SK-N-SH (cell line): ENCODE results near the gene EFNB1. TPM values are rescaled to one million over a fixed set of nuclear protein-coding genes. Genes with fewer than 3 reads are reported as not detected.
A peak's percentile ranks its signal among the peaks of the same experiment; 100 is the strongest.

Source experiments
- CTCF ChIA-PET: fragments of 300-600, 350-600 bp; formaldehyde crosslinking; extraction: SDS; loops from one replicate; lab custom pipeline; 2021; lab: Yijun Ruan, JAX
- POLR2A ChIA-PET: fragments of 350-600 bp; sonication (Branson Sonifier 250); formaldehyde crosslinking; extraction: SDS; loops from one replicate; lab custom pipeline; 2020; ENCODE audit warnings: antibody characterized with exemption, inconsistent platforms; lab: Yijun Ruan, JAX
- DNase-seq: peaks from one replicate; pipeline ENCODE4 v3.0.0; 2012
- H2AFZ ChIP-seq: fragments of 200-600 bp; sonication (generic); 2 replicates; pipeline ENCODE4 v1.8.1; 2016; ENCODE audit warnings: antibody characterized with exemption, mild to moderate bottlenecking, low read depth
- H3F3A ChIP-seq: fragments of 200-600 bp; sonication (generic); replicated peaks from 2 replicates; pipeline ENCODE3; 2016; ENCODE audit warnings: antibody characterized with exemption, mild to moderate bottlenecking; ENCODE audit not compliant: insufficient read depth
- H3K27ac ChIP-seq, 2 experiments: fragments of 200-500 bp in 1 of 2; fragments of 200-600 bp in 1 of 2; sonication (Bioruptor generic) in 1 of 2; sonication (generic), shearing (Covaris generic) in 1 of 2; 2 replicates each; pipeline versions ENCODE4 v1.5.1 to v1.6.1; 2014 to 2016; ENCODE audit warnings: low read depth in 2 of 2, inconsistent platforms in 1 of 2, low read length in 1 of 2, mild to moderate bottlenecking in 1 of 2, mixed read lengths in 1 of 2
- H3K27me3 ChIP-seq: fragments of 200-600 bp; sonication (generic), shearing (Covaris generic); 2 replicates; pipeline ENCODE4 v1.6.1; 2016; ENCODE audit warnings: mixed run types; ENCODE audit not compliant: insufficient read depth
- H3K36me3 ChIP-seq, 2 experiments: fragments of 200-500 bp in 1 of 2; fragments of 200-600 bp in 1 of 2; sonication (Bioruptor generic) in 1 of 2; sonication (generic) in 1 of 2; replicated peaks in 1 of 2; 2 replicates each; pipeline versions ENCODE3 to v1.5.1; 2014 to 2016; ENCODE audit warnings: low read length in 1 of 2, mild to moderate bottlenecking in 1 of 2; ENCODE audit not compliant: insufficient read depth in 2 of 2, control insufficient read depth in 1 of 2
- H3K4me1 ChIP-seq, 2 experiments: fragments of 200-500 bp in 1 of 2; fragments of 200-600 bp in 1 of 2; sonication (Bioruptor generic) in 1 of 2; sonication (generic), shearing (Covaris generic) in 1 of 2; 2 replicates each; pipeline versions ENCODE4 v1.5.1 to v1.6.1; 2014 to 2016; ENCODE audit warnings: low read depth in 1 of 2, low read length in 1 of 2, mixed run types in 1 of 2; ENCODE audit not compliant: insufficient read depth in 2 of 2, control insufficient read depth in 1 of 2
- H3K4me2 ChIP-seq: fragments of 200-600 bp; sonication (generic), shearing (Covaris generic); 2 replicates; pipeline ENCODE4 v1.6.1; 2017; ENCODE audit warnings: mixed run types
- H3K4me3 ChIP-seq, 2 experiments: fragments of 200-500 bp in 1 of 2; fragments of 200-600 bp in 1 of 2; sonication (Bioruptor generic) in 1 of 2; sonication (generic), shearing (Covaris generic) in 1 of 2; 2 replicates each; pipeline versions ENCODE4 v1.5.1 to v1.8.1; 2014 to 2016; ENCODE audit warnings: low read depth in 2 of 2, inconsistent platforms in 1 of 2, low read length in 1 of 2, mild to moderate bottlenecking in 1 of 2, mixed read lengths in 1 of 2, moderate library complexity in 1 of 2
- H3K79me2 ChIP-seq: fragments of 200-600 bp; sonication (generic); 2 replicates; pipeline ENCODE4 v1.8.1; 2017; ENCODE audit warnings: mild to moderate bottlenecking; ENCODE audit not compliant: insufficient read depth
- H3K9ac ChIP-seq: fragments of 200-600 bp; sonication (generic); 2 replicates; pipeline ENCODE4 v1.6.1; 2017; ENCODE audit warnings: mixed run types
- H3K9me2 ChIP-seq: fragments of 200-600 bp; sonication (generic); 2 replicates; pipeline ENCODE4 v1.6.1; 2017; ENCODE audit warnings: mixed run types
- H3K9me3 ChIP-seq: fragments of 200-600 bp; sonication (generic); 2 replicates; pipeline ENCODE4 v1.6.1; 2017; ENCODE audit warnings: mixed run types, mild to moderate bottlenecking, moderate library complexity
- H4K20me1 ChIP-seq: fragments of 200-600 bp; sonication (generic); 2 replicates; pipeline ENCODE4 v1.6.1; 2017; ENCODE audit warnings: mild to moderate bottlenecking, mixed run types; ENCODE audit not compliant: insufficient read depth
- EP300 ChIP-seq, 2 experiments: IDR thresholded peaks; 2 replicates each; pipeline versions ENCODE4 v1.4.0 to v1.6.1; 2012; ENCODE audit warnings: borderline replicate concordance in 1 of 2, low read depth in 1 of 2, low read length in 1 of 2
- GABPA ChIP-seq: IDR thresholded peaks from 2 replicates; pipeline ENCODE4 v1.4.0; 2012; ENCODE audit warnings: low read depth, mild to moderate bottlenecking
- MEF2A ChIP-seq: IDR thresholded peaks from 2 replicates; pipeline ENCODE4 v1.4.0; 2012; ENCODE audit warnings: low read depth, borderline replicate concordance
- MXI1 ChIP-seq: IDR thresholded peaks from 2 replicates; pipeline ENCODE4 v1.6.1; 2012; ENCODE audit warnings: mild to moderate bottlenecking, low read depth, low read length, improper control_type of control experiment
- NRF1 ChIP-seq: IDR thresholded peaks from 2 replicates; pipeline ENCODE4 v1.6.1; 2012; ENCODE audit warnings: low read depth, mild to moderate bottlenecking, low read length
- PBX3 ChIP-seq: IDR thresholded peaks from 2 replicates; pipeline ENCODE4; 2012
- RCOR1 ChIP-seq: fragments of 150-350 bp; IDR thresholded peaks from 2 replicates; pipeline ENCODE4 v1.6.1; 2017; ENCODE audit warnings: antibody characterized with exemption, low read length
- RFX5 ChIP-seq: IDR thresholded peaks from 2 replicates; pipeline ENCODE4 v1.6.1; 2012; ENCODE audit warnings: mild to moderate bottlenecking, improper control_type of control experiment, low read length
- SIN3A ChIP-seq: IDR thresholded peaks from 2 replicates; pipeline ENCODE4 v1.6.1; 2012; ENCODE audit warnings: low read depth, mild to moderate bottlenecking, low read length, moderate library complexity, borderline replicate concordance
- TAF1 ChIP-seq: IDR thresholded peaks from 2 replicates; pipeline ENCODE4 v1.6.1; 2012; ENCODE audit warnings: low read depth, mild to moderate bottlenecking, low read length, moderate library complexity, borderline replicate concordance
- TEAD4 ChIP-seq: IDR thresholded peaks from 2 replicates; pipeline ENCODE4 v1.4.0; 2012; ENCODE audit warnings: mild to moderate bottlenecking, borderline replicate concordance; ENCODE audit not compliant: insufficient read depth
- USF2 ChIP-seq: fragments of 150-350 bp; IDR thresholded peaks from 2 replicates; pipeline ENCODE4 v1.6.1; 2017; ENCODE audit warnings: antibody characterized with exemption, low read length, low read depth, borderline replicate concordance
- WGBS: methylation state at CpG from one replicate; pipeline ENCODE4 v1.1.6; 2017; ENCODE audit warnings: low lambda C conversion rate; 5-methylcytosine and 5-hydroxymethylcytosine counted together
- polyA plus RNA-seq, 3 experiments: library from polyadenylated mRNA; depleted of rRNA; stranded (reverse); fragments of >200 nt; gene quantifications; 2 replicates each; pipeline ENCODE4 v1.2.3, GENCODE V29; 2012

EFNB1 gene
- polyA plus RNA-seq, 1 of the 3 experiments (the other 2 are of a cell fraction) = 8.4 TPM

DNA sequence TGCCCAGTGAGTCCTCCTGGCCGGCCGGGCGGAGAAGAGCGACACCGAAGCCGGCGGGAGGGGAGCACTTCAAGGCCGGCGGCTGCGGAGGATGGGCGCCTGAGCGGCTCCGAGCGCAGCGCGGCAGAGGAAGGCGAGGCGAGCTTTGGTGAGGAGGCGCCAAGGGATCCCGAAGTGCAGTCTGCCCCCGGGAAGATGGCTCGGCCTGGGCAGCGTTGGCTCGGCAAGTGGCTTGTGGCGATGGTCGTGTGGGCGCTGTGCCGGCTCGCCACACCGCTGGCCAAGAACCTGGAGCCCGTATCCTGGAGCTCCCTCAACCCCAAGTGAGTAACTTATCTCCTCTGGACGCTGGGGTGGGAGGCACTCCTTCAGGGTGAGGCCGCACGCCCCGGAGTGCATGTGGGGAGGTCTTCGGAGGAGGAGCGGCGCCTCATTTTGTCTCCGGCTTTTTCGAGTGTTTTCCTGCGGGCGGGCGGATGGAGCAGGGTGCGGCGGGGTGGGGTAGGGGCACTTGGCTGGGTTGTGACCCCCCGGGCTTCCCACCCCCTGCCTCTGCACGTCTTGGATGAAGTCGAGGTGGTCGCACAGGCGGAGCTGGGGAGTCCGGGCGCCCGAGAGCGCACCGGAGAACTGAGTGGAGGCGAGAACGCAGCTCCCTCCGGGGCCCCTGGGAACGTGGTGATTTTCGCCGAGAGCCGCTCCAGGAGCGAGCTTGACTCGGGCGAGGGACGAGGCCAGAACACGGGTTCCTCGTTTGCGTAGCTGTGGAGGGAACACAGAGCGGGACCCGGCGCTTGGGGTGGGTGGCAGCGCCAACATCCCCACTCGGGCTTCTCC lies 979 bp downstream of the EFNB1 start (continued):
- no peak for TF ChIP-seq GABPA
- no peak for TF ChIP-seq SIN3A
- no peak for TF ChIP-seq USF2
- TF ChIP-seq EP300 (IDR thresholded peaks at IDR 0.05; ENCODE audit: borderline replicate concordance in 1 of 2, low read depth in 1 of 2, low read length in 1 of 2) = no peak
- TF ChIP-seq MEF2A = no peak
- no peak for TF ChIP-seq MXI1
- TF ChIP-seq RFX5 = no peak
- no peak for TF ChIP-seq NRF1
- TF ChIP-seq PBX3 = no peak
- no peak for TF ChIP-seq TEAD4
- no peak for TF ChIP-seq TAF1

- H3K4me1 ChIP-seq = peaks cover 0 to 10% of the 10 kb centered on the region in 2 experiments; a peak in 1 of 4 replicates
- DNase-seq = peak; percentile 44
- peak overlapping the region; percentile 44; the same call in 1 of the 2 replicates for H3K9ac ChIP-seq
- H3F3A ChIP-seq = no peaks in the 10 kb centered on the region
- H3K79me2 ChIP-seq = no peaks in the 10 kb centered on the region
- H3K4me2 ChIP-seq = peak overlapping the region; percentile 81
- CTCF ChIA-PET = interaction anchor here (0.9 to 6.6 kb wide), 12 partner anchors 8 to 557 kb away, joined by 3 to 95 read pairs (median 5); no protein-coding TSS in a partner anchor
- peak overlapping the region; percentile 61 to 62 for H3K4me3 ChIP-seq
- H4K20me1 ChIP-seq = peaks cover 2% of the 10 kb centered on the region; the same call in 1 of the 2 replicates
- no peaks in the 10 kb centered on the region for H3K9me3 ChIP-seq
- POLR2A ChIA-PET = no interaction called here
- no peaks in the 10 kb centered on the region for H3K9me2 ChIP-seq
- H3K36me3 ChIP-seq = no peaks in the 10 kb centered on the region
- no peak overlapping the region for H2AFZ ChIP-seq
- H3K27ac ChIP-seq = no peak overlapping the region; a peak in 1 of 4 replicates
- TF ChIP-seq USF2 = no peak
- no peak for TF ChIP-seq RCOR1
- TF ChIP-seq GABPA = no peak
- no peak for TF ChIP-seq PBX3
- no peak for TF ChIP-seq NRF1
- peaks cover 15% of the 10 kb centered on the region; the same call in 1 of the 2 replicates for H3K27me3 ChIP-seq
- WGBS = 17% methylated on average over 22 of the region's 29 CpGs
These were observed 1.9 kb downstream of the EFNB1 start for GRCh38 chrX:68830419-68831404.
